AG09309 (cell line): Measurements from ENCODE around the gene WDR27.

Experiments used
- DNase-seq: peaks from one replicate; pipeline ENCODE4 v3.0.0-alpha.2; 2010; ENCODE audit warnings: low read depth
- H3K4me3 ChIP-seq: 2 replicates; pipeline ENCODE4 v1.5.1; 2011; ENCODE audit warnings: mild to moderate bottlenecking, low read depth, low read length, moderate library complexity; ENCODE audit not compliant: control insufficient read depth
- CTCF ChIP-seq: IDR thresholded peaks from 2 replicates; pipeline ENCODE4 v1.5.1; 2011; ENCODE audit warnings: mild to moderate bottlenecking, low read depth, low read length, inconsistent platforms; ENCODE audit not compliant: insufficient read depth, control insufficient read depth; ENCODE audit errors: missing control alignments

Gene WDR27

GRCh38 chr6:169495601-169496000, 206.2 kb downstream of the WDR27 start:
- no peak for DNase-seq
- TF ChIP-seq CTCF: no peak
- H3K4me3 ChIP-seq: no peak overlapping the region

- no peak for TF ChIP-seq CTCF
- H3K4me3 ChIP-seq: no peak overlapping the region
- no peak for DNase-seq
These were observed 207.8 kb downstream of the WDR27 start for GRCh38 chr6:169494038-169494437.

GRCh38 chr6:169491482-169491881, 210.3 kb downstream of the WDR27 start:
- H3K4me3 ChIP-seq: no peak overlapping the region
- DNase-seq: no peak
- no peak for TF ChIP-seq CTCF

- DNase-seq: peak; percentile 40
- H3K4me3 ChIP-seq: no peak overlapping the region
- no peak for TF ChIP-seq CTCF
These were observed 211.0 kb downstream of the WDR27 start for GRCh38 chr6:169490830-169491229.

GRCh38 chr6:169490246-169490641, 211.6 kb downstream of the WDR27 start:
- DNase-seq: no peak
- H3K4me3 ChIP-seq: no peak overlapping the region
- TF ChIP-seq CTCF: no peak

- no peak overlapping the region for H3K4me3 ChIP-seq
- TF ChIP-seq CTCF: peak; percentile 5
- DNase-seq: peak; percentile 46
These were observed 212.1 kb downstream of the WDR27 start for GRCh38 chr6:169489563-169490245.
